Tibial nerve (tissue), 4 donors: ENCODE measurements around the gene CPT1B.

ENCODE experiments used
- EP300 ChIP-seq, 2 donors: sonication (generic); formaldehyde crosslinking; IDR thresholded peaks; one replicate each; pipeline ENCODE4 v1.6.1; 2017; ENCODE audit warnings: antibody characterized with exemption in 2 of 2, mild to moderate bottlenecking in 1 of 2
- TF ChIP-seq, protein P1 (sequence below), 5 experiments: fragments of 200-600 bp in 3 of 5; fragments of 450-650 bp in 2 of 5; sonication (generic) in 3 of 5; IDR thresholded peaks; one replicate each; pipeline ENCODE4 v1.5.1; 2016 to 2019; ENCODE audit warnings: antibody characterized with exemption in 5 of 5, mild to moderate bottlenecking in 3 of 5, moderate library complexity in 2 of 5

GRCh38 chr22:50626850-50627641, 48.8 kb upstream of the CPT1B start:
- TF ChIP-seq, protein P1, sequence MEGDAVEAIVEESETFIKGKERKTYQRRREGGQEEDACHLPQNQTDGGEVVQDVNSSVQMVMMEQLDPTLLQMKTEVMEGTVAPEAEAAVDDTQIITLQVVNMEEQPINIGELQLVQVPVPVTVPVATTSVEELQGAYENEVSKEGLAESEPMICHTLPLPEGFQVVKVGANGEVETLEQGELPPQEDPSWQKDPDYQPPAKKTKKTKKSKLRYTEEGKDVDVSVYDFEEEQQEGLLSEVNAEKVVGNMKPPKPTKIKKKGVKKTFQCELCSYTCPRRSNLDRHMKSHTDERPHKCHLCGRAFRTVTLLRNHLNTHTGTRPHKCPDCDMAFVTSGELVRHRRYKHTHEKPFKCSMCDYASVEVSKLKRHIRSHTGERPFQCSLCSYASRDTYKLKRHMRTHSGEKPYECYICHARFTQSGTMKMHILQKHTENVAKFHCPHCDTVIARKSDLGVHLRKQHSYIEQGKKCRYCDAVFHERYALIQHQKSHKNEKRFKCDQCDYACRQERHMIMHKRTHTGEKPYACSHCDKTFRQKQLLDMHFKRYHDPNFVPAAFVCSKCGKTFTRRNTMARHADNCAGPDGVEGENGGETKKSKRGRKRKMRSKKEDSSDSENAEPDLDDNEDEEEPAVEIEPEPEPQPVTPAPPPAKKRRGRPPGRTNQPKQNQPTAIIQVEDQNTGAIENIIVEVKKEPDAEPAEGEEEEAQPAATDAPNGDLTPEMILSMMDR (IDR thresholded peaks at IDR 0.05), result no peak
- TF ChIP-seq EP300 (IDR thresholded peaks at IDR 0.05), result no peak
